HG03159 (cell line): ENCODE data around the gene C17orf75.
"Not testable (repeated sequence)": the region's sequence is repeated elsewhere in the genome, so short reads cannot be mapped to it uniquely, and the experiment has no call there.

Source experiments
- ATAC-seq: cut with Tn5 transposase; IDR thresholded peaks from one replicate; pipeline ENCODE4 v1.9.1; 2021; ENCODE audit warnings: mild to moderate bottlenecking, moderate library complexity; ENCODE audit not compliant: unreplicated experiment

Gene C17orf75

DNA sequence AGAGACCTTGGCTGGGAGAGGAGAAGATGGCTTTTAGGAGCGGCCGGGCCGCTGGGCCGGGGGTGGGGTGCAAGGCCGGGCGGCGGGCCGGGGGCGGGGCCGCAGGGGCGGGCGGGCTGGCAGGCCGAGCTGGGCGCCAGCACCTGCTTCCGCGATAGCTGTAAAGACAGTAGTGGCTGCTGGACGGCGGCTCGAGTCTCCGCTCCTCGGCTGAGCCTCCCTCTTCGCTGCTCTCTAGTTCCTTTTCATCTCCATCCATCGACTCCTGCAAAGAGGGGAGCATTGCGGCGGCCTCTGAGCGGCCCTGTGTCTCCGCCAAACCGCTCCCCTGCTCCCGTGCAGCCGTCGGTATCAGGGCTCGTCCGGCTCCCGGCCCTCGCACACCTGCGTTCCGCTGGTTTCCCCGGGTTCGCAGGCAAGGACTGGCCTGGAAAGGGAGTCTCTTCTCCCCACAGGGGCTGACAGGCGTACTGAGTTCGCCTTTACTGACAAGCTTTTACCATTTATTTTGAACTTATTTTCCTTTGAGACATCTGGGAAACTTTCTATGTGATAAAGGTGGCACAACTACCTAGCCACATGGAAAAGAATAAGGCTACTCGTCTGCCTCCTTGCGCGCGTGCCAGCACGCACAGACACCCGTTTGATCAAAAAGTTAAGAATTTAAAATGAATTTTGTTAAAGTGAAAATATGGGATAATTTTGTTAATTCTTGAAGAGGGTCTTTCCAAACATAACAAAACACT lies at the start of gene C17orf75:
Gene C17orf75, minus strand, starts transcription at position 317 of the 746 bp plus-strand sequence. Its CDS starts 34 bp downstream, at position 283.
- peak; percentile 82 for ATAC-seq

DNA sequence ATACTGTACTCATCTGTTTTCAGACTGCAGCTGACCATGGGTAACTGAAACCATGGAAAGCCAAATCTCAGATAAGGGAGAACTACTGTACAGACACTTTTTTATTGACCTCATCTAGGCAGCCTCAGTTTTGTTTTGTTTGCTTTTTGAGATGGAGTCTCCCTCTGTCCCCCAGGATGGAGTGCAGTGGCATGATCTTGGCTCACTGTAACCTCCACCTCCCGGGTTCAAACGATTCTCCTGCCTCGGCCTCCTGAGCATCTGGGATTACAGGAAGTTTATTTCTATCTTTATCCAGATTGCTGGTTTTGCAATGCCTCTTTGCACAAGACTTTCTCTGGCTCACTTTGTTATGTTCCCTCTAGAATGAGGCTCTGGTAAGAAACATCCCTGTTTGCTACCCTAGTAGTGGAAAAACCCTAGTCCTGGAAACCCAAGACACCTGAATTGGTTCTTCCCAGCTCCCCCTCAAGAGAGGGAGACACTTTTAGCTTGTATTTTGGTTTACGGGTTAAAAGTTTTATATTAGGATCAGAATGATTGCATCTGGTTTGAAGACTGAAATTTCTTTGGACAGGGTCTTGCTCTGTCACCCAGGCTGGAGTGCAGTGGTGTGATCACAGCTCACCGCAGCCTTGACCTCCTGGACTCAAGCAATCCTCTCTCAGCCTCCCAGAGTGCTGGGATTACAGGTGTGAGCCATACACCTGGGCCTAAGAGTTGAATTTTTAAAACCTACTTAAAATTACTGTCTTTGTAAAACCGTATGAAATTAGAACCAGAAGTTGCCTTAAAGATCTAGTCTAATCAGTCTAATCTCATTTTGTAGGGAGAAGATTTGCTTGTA lies 46.9 kb upstream of the C17orf75 start:
- no peak for ATAC-seq

DNA sequence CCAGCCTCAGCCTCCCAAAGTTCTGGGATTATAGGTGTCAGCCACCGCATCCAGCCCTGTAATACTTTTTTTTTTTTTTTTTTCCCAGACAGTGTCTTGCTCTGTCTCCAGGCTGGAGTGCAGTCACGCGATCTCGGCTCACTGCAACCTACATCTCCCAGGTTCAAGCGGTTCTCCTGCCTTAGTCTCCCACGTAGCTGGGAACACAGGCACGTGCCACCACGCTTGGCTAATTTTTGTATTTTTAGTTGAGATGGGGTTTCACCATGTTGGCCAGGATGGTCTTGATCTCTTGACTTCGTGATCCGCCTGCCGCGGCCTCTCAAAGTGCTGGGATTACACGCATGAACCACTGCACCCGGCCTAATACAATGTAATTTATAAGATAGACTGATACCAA lies 46.2 kb upstream of the C17orf75 start:
- ATAC-seq = not testable (repeated sequence)

- ATAC-seq = no peak
Measured at GRCh38 chr17:32386844-32387243, 44.9 kb upstream of the C17orf75 start.

GRCh38 chr17:32385971-32386370 lies 44.0 kb upstream of the C17orf75 start:
- no peak for ATAC-seq

DNA sequence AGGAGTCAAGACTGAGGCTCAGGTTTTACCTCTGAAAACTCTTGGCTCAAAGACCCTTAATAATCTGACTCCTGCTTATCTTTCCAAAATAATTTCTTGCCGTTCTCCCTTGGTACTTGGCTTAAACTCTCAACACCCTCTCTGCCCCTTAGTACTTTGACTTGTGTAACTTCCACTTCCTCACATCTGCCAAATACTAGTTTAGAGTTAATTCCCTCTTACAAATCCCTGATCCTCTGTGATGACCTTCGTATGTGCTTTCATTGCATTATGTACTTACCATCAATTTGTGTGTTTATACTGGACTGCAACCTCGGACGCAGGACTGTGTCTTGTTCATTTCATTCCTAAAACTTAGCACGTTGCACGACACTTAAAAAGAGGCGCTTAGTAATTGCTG lies 43.1 kb upstream of the C17orf75 start:
- no peak for ATAC-seq

DNA sequence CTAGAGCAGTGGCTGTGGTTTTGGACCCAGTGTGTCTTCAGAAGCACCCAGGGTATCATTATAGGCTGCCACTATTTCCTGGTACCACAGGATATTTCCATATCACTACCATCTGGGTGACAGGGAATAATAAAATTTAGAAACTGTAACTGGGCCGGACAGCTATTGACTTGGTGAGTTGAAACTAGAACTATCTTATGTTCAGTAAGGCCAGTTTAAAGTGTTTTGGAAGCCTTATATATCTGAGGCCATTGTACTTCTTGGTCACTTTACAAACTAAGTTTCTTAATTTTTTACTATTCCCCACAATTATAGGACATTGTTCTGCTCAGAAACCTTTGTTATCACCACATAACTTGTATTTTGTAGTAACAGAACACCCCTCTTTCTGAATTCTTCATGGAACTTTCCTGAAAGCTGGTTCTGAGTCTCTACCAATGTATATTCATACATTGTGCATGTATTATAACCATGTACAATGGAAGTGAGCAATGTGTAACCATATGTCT lies 42.0 kb upstream of the C17orf75 start:
- ATAC-seq = no peak

DNA sequence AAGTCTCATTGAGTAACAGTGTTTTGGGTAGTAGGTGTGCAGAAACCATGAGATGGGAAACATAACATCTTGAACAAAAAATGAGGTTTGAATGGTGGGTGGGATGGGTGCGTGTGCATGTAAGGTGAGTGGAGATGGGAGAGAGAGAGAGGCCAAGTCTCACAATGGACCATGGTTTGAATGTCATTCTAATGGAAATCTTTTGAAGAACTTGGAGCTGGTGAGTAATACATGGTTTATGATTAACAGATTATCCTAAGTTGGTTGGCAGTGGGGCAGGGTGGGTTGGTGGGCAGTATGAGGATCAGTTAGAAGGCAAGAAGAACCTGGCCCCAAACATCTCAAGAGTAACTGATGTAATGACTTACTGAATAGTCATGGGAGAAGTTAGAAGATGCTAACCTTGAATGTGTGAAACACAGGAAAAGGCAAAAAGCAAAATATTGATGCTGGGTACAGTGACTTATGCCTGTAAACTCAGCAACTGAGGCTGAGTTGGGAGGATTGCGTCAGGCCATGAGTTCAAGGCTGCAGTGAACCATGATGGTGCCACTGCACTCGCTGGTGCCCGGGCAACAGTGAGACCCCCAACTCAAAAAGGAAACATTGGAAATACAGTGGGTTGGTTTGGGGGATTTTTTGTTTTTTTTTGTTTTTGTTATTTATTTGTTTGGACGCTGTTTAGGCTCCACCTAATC lies 40.7 kb upstream of the C17orf75 start:
- ATAC-seq = no peak

GRCh38 chr17:32370426-32370825 lies 28.5 kb upstream of the C17orf75 start:
- ATAC-seq = no peak

GRCh38 chr17:32361270-32361669 lies 19.3 kb upstream of the C17orf75 start:
- ATAC-seq = no peak

- ATAC-seq = no peak
Measured at GRCh38 chr17:32357615-32358014, 15.6 kb upstream of the C17orf75 start.

DNA sequence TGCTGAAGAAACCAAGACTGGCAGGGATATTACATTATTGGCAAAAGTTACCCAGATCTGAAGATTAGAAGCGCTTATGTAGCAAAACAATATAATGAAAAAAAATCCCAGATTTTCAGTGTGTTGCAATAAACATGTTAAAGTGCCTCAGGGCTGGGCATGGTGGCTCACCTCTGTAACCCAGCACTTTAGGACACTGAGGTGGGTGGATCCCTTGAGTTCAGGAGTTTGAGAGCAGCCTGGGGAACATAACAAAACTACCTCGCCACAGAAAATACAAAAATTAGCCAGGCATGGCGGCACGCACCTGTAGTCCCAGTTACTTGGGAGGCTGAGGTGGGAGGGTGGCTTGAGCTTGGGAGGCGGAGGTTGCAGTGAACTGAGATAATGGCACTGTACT lies 14.8 kb upstream of the C17orf75 start:
- ATAC-seq = no peak

DNA sequence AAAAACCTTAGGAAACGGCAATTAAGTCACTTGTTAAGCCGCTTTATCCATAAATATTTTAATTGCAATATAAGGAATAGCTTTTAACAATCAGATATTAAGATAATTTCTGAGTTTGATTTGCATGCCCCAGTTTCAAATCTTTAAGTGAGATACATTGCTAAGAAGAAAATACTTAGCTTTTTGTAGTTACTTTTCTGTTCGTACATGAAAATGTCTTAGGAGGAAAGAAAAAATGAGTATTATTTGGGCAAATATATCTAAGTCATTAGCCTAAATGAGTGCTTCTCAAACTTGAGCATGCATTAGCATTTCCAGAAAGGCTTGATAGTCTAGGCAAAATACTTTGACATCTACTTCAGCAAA lies 14.4 kb upstream of the C17orf75 start:
- ATAC-seq = no peak

DNA sequence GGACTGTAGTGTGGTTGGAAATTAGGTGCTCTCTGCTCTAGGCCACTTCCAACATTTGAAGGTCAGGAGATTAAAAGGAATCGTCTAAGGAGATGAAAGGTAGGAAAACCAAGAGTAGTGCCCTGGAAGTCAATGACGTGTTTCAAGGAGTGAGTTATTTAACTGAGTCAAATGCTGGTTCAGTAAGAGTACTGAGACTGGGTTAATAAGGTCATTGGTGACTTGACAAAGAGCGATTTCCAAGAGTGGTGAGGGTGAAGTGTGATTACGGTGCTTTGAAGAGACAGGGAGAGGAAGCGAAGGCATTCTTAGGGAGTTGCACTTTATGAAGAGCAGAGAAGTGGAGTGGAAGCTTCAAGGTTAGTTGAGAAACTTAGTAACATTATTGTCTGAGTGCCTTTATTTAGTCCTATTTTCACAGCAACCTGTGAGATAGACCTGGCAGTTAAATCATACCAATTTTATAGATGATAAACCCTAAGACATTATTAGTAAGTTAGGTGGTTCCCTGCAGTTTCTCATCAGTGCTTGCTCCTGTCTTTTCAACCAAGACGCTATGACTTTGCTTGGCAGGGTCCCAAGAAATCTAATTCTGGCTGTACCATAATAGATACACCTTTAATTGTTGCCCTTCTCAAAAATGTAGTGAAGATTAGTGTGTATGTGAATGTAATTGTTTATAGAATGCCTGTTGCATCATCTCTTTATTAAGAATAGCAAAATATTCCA lies 13.8 kb upstream of the C17orf75 start:
- no peak for ATAC-seq

GRCh38 chr17:32352734-32353133 lies 10.8 kb upstream of the C17orf75 start:
- not testable (repeated sequence) for ATAC-seq

- ATAC-seq = peak; percentile 22
Measured at GRCh38 chr17:32350666-32351418, 8.9 kb upstream of the C17orf75 start.

- ATAC-seq = peak; percentile 80
Measured at GRCh38 chr17:32349854-32350665, 8.1 kb upstream of the C17orf75 start, which contains the start of gene ZNF207. TSS of gene ZNF207 (plus strand) at chr17:32350157. CDS start at chr17:32350286, 129 bp downstream.

GRCh38 chr17:32349503-32349853 lies 7.5 kb upstream of the C17orf75 start:
- ATAC-seq = peak; percentile 23

GRCh38 chr17:32348483-32348800 lies 6.5 kb upstream of the C17orf75 start:
- no peak for ATAC-seq
